Activated CD4-positive, alpha-beta T cell treated with anti-CD3 and anti-CD28 coated beads, Interleukin-10, Interleukin-2, amounts not matched to agents 100 ng/mL and 50 ng/mL, durations not matched to agents 16 hours and 8 hours (primary cell): Measurements from ENCODE around the gene PTPRN2.
"Not testable (repeated sequence)": the region's sequence is repeated elsewhere in the genome, so short reads cannot be mapped to it uniquely, and the experiment has no call there.

Experiments
- DNase-seq: peaks from one replicate; pipeline ENCODE4 v3.0.0-alpha.2; 2020

The PTPRN2 gene

DNA sequence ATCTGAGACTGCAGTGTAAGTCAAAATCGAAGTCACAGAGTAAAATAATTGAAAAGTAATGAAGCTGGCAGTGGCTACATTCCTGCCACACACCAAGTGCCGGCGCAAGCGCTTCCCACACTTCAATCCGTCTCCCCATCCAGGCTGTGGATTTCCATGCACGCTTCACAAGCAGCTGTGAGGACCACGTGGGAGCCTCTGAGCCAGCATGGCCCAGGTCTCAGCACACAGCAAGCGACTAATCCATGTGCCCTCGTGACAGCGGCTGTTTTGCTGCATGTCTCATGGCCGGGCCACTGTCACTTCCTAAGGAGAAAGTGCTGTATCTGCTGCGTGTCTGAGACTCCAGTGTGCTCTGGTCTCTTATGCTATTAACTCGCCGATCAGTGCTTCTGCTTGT, 683.9 kb downstream of the PTPRN2 start:
- no peak for DNase-seq

DNA sequence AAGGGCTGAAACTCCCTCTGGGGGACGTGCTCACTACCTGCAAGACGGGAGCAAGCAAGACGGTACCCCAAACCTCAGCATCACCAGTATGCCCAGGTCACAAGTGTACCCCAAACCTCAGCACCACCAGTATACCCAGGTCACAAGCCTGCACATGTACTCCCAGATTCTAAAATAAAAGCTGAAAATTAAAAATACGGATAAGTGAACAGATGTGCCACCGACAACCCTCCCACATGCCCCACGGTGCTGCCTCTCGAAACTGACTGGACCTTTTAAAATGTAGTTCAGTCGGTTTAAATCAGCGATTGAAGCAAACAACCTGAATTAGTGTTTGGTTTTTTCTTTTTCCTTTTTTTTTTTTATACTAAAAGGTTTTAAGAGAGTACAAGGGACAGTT, 684.3 kb downstream of the PTPRN2 start:
- no peak for DNase-seq

DNA sequence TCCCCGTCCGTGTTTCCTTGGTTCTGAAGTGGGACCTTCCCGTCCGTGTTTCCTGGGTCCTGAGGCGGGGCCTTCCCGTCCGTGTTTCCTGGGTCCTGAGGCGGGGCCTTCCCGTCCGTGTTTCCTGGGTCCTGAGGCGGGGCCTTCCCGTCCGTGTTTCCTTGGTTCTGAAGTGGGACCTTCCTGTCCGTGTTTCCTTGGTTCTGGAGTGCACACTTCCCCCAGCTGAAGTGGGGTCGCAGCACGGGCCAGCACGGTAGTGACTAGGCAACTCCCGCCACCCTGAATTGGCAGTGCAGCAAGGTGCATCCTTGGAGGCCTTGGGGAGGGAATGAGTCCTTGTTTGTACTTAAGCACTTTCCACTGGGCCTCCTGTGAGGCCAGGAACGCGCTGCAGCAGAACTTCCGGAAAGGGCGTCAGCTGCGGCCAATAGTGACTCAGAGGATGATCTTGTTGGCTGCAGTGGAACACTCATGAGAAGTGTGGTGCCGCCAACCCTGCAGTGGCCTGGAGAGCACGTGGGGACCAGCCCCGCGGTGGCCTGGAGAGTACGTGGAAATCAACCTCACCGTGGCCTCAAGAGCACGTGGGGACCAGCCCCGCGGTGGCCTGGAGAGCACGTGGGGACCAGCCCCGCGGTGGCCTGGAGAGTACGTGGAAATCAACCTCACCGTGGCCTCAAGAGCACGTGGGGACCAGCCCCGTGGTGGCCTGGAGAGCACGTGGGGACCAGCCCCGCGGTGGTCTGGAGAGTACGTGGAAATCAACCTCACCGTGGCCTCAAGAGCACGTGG, 685.6 kb downstream of the PTPRN2 start:
- DNase-seq = not testable (repeated sequence)

DNA sequence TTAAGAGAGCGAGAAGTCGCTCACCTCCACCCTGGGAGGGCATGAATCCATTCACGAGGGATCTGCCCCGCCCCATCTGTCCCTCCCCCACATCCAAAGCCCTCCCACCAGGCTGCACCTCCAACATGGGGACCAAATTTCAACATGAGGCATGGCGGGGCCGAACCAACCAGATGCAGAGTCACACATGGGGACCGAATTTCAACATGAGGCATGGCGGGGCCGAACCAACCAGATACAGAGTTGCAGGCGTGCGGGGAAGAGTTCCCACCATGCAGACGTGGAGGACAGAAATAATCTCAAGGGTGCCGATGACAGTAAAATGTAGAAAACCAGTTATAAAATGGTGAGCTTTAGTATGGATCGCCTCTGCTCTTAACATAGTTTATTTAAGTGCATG, 686.5 kb downstream of the PTPRN2 start:
- DNase-seq = no peak

DNA sequence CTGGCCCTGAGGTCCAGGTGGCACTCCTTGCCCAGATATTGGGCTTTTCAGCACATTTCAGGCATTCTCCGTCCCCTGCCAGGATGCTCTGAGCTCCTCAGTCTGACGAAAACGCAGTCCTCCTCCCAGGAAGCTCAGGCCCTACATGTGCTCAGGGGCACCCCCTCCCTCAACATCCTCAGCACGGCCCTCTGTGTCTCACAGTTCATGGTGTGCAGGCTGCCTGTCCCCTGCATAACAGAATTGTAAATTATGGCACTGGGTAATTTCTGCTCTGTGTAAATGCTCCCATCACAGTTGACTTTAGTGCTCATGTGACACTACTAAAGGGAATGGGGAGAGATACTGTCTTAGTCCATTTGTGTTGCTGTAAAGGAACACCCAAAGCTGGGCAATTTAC, 687.1 kb downstream of the PTPRN2 start:
- DNase-seq = no peak

DNA sequence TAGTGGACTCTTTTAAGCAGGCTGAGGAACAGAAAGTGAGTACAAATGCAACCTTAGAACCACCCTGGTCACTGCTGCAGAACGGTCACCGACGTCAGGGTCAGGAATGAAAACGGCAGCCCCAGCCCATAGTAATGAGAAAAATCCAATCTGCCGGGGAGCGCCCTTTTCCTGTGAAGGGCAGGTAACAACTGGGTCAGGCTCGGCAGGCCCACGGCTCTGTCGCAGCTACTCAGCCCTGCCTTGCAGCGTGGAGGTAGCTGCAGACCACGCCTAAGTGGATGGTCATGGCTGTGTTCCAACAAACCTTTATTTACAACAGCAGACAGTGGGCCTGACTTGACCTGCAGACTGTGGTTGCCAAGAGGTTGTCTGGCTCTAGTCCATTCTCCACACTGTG, 687.6 kb downstream of the PTPRN2 start:
- DNase-seq = no peak

DNA sequence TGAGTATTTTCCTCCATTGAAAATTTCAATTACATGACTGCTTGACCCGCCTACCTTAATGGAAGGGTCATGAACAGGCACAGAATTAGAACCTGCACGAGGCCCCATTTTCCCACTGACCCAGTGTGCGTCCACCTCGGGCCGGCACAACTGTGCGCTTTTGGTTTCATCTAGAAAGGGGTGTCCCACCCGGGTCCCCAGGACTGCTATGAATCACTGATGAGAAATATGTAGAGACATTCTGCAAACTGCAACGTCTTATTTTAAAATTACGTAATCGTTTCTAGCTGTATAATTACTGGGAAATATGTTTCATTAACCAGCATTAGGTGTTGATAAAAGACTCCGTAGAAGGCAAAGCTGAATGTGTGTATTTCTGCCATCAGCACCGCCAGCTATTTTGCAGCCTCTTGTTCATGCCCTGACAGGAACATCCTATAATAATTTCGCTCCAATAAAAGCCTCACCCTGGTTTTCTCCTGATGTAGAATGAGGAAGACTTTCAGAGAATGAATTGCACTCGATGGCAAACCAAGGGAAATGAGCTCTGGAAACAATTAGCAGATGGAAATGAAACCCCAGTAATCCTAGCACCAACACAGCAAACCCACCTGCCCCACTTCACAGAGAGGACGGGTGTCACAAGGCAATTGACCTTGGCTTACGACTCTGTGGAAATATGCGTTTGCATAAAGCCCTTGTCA, 688.7 kb downstream of the PTPRN2 start:
- DNase-seq = no peak

DNA sequence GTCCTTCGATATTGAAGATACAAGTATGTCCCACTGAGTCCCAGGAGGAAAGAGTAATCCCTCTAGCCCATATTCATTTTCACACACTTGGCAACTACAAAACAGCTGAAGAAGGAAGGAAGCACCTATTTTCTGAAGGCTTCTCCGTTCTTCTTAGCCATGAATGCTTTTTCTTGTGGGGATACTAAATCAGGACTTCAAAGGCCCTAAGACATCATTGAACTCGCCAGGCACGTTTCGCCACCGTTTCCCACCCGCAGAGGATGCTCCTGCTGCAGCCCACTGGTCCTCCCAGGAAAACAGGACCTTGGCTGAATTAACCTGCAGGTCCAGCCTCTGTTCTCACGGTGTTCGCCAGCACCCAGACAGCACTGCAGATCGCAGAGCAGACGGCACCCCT, 689.4 kb downstream of the PTPRN2 start:
- DNase-seq = no peak

DNA sequence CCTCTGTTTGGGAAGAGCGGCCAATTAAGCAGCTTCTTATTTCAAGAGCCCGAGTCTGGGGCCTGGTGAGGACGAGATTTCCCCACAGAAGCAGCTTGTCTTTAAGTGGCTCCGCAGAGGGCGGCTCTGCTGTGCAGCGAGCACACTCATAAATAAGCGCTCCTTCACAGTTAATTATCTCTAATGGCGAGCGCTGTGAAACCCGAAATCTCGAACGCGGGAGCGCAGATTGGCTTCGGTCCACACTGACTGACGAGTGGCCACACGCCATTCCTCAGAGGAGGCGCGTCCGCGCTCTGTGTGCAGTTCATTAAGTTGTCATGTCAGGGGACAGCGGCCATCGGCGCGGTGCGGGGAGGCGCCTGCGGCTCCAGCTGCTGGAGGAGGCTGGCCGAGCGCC, 689.9 kb downstream of the PTPRN2 start:
- no peak for DNase-seq

DNA sequence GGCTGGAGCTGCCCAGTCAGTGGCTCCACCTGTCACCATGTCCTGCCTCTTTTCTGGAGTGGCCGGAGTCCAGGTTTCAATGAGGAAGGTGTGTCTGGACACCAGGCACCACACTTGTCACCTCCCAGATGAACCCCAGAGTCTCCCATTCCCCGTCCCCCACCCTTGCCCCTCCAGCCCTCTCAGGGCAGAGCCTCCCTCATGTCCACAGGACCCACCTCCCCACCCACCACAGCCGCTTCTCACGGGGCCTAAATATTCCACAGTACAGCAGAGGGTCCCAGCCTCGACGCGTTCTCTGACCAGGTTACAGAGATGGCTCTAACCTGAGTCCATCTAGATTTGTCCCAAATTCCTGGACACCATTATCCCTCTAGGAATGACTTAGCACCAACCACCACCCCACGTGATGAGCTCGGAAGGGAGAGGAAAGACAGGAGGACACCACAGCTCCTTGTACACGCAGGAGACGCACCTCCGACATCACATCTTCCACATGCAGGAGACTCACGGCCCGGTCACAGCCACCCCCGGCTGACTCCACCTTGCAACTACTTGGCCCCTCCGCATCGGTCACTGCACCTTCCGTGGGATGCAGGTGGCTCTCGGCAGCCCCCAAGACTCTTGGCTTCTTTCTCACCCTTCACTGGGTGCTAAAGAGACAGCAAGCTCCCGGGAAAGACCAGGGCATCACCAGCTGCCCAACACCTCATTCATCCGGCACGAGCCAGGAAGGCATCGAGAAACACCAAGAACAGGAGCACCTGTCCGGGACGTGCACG, 690.7 kb downstream of the PTPRN2 start:
- no peak for DNase-seq

DNA sequence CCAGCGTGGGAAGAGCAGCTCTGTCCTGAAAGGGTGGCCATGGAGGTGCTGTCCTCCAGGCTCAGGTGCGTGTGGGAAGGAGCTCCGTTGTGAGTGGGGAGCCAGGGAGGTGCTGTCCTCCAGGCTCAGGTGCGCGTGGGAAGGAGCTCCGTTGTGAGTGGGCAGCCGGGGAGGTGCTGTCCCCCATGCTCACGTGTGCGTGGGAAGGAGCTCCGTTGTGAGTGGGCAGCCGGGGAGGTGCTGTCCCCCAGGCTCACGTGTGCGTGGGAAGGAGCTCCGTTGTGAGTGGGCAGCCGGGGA, 691.3 kb downstream of the PTPRN2 start:
- not testable (repeated sequence) for DNase-seq

DNA sequence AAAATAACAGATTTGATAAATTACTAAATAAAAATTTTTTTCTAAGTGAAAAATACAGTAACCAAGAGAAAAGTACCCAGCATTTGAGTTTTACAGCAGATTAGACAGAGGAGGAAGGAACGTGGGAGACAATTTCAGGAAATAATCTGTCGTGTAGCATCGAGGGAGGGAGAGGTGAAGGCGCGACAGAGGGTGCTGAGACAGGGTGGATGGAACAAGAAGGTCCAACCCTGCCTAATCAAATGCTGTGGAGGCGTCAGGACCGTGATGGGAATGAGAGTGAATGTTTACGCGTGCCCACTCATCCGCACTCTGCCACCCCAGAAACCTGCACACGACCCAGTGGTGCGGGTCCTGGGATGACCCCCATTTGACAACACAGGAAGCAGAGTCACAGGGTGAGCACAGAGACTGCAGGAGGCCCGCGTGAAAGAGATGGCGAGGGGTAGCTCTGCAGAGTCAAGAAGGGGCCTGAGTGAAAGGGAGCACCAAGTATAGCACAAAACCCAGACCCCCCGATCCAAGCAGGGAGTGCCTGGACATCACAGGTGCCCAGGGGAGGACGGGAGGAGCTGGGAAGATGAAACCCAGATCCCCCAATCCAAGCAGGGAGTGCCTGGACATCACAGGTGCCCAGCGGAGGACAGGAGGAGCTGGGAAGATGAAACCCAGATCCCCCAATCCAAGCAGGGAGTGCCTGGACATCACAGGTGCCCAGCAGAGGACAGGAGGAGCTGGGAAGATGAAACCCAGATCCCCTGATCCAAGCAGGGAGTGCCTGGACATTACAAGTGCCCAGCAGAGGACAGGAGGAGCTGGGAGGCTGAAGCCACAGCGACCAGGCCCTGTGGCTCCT, 691.9 kb downstream of the PTPRN2 start:
- DNase-seq = no peak

DNA sequence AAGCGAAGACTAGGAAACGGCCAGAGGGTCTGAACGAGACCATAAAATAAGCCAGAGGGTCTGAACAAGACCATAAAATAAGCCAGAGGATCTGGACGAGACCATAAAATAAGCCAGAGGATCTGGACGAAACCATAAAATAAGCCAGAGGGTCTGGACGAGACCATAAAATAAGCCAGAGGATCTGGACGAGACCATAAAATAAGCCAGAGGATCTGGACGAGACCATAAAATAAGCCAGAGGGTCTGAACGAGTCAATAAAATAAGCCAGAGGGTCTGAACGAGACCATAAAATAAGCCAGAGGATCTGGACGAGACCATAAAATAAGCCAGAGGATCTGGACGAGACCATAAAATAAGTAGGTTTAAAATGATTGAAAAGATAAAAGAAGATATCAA, 692.5 kb downstream of the PTPRN2 start:
- DNase-seq = not testable (repeated sequence)

DNA sequence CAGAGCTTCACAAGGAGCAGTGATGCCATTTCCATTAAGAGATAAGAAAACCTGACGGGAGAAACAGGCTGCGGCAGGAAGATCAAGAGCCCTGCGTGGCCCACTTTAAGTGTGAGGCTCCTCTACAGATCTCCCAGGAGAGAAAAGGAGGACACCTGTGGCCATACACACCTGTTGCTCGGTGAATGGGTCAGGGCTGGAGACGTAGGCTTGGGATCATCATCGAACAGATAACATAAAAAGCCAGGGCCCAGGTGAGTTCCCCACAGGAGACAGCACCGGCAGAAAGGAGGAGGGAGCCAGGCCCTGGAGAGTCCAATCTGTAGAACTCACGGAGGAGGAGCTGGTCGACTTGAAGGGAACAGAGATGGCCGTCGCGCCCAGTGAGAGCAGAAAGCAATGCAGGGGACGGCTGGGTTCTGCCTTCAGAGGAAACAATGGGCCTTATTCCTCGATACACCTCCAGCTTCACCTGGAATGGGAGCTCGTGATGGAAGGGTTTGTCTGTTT, 694.0 kb downstream of the PTPRN2 start:
- no peak for DNase-seq

DNA sequence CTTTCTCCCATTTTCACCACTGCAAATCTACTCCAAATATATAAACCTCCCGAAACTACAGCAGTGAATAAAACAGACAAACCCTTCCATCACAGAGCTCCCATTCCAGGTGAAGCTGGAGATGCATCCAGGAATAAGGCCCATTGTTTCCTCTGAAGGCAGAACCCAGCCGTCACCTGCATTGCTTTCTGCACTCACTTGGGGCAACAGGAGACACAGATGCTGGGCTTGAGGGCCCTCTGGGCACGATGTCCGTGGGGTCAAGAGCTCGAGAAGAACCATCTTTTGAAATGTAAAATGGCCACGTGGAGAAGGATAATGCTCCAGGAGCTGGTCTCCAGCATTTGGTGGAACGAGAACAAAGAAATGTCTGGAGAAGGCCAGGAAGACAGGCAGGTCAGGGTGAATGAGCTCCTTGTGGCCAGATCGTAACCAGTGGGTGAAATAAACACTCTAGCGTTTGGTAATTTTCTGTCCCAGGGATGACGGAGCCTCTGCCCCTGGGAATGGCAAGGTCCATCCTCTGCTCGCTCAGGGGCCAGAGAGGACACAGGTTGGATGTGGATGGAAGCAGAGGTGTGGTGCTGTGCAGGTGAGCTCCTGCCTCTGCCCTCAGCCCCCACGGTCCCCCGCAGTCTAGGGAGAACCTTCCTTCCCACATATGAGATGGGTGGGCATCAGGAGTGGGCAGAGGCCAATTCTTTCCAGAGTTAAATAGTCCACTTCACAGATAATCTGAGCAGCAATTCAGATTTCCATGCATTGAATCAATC, 694.7 kb downstream of the PTPRN2 start:
- DNase-seq = no peak

DNA sequence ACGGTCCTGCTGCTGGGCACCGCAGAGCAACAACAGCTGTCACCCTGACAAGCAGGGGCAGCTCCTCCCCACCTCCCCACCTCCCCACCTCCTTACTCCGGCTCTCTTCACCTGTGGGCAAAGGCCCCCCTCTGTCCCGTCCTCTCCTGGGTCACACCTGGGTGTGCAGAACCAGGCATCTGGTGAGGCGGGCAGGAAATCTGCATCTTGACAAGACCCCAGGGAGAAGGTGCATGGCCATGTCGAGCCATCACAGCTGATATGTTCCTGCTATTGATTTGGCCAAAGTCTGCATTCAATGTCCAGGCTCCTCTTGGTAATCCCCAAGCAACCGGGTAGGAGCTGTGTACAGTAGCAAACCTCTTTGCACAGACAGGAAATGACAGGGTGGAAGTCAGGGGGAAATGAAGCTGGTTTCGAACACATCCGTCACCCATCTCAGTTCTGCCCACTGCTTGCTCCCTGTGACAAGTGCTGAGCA, 696.7 kb downstream of the PTPRN2 start:
- DNase-seq = no peak

DNA sequence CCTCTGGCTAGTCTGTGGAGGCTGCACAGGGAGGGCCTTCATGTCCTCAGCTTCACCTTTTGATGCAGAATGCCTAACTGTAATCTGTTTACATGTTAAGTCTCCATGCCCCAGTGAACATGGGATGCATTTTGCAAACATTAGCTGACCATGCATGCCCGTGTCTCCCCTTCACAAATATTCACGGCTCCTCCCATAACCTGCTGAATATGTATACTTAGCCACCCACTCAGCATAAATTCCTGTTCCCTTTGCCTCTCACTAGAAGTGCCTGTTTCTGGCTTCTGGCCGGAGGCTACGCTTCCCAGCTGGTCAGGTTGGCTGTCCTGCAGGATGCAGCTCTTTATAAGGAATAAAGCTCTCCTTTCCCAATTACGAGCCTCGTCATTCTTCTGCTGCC, 698.1 kb downstream of the PTPRN2 start:
- no peak for DNase-seq

DNA sequence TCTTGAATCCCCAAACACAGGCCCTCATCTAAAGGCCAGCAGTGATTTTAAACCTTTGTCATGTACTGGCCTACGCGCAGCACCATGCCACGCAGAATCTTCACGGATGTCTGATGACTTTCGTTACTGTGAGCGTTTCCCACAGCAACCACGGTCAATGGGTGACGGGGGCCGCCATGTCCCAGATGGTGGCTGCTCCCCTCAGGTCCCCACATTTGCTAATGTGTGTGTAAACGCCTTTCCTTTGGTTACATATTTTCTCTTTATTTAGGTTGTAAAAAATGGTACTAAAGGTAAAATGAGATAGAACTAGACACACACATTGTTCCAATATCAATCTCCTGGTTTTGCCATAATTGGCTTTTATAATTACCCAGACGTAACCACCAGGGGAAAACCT, 699.0 kb downstream of the PTPRN2 start:
- DNase-seq = no peak

DNA sequence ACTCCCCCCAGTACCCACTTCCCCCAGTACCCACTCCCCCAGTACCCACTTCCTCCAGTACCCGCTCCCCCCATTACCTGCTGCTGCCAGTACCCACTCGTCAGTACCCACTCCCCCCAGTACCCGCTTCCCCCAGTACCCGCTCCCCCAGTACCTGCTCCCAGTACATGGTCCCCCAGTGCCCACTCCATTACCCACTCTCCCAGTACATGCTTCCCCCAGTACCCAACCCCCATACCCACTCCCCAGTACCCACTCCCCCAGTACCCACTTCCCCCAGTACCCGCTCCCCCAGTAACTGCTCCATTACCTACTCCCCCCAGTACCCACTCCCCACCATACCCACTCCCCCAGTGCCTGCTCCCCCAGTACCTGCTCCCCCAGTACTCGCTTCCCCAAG, 700.2 kb downstream of the PTPRN2 start:
- no peak for DNase-seq

DNA sequence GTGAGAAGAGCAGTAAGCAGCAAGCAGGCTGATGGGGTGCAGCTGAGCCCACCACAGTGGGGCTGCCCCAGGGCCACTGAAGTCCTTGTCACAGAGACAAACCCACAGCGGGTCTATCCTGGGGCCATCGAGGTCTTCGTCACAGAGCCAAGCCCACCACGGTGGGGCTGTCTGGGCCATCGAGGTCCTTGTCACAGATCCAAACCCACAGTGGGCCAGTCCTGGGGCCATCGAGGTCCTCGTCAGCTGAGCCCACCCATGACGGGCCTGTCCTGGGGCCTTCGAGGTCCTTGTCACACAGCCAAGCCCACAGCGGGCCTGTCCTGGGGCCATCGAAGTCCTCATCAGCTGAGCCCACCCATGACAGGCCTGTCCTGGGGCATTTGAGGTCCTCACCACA, 700.9 kb downstream of the PTPRN2 start:
- DNase-seq = no peak

DNA sequence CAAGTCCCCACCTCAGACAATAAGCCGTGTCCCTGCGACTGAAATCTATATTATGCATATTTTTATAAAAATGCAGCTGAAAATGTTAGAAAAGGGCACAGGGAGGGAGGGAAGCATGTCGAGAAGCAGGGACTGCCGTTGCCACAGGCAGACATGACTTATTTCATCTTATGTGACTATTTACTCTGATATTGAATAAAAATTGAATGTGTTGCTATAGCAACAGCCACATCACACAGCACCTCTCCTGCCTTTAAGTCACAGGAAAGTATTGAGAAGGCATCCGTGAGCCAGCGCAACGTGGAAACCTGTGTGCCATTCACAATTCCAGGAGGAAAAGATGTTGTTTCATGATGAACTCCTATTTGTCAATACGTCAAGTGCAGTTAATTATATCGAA, 701.4 kb downstream of the PTPRN2 start:
- no peak for DNase-seq

DNA sequence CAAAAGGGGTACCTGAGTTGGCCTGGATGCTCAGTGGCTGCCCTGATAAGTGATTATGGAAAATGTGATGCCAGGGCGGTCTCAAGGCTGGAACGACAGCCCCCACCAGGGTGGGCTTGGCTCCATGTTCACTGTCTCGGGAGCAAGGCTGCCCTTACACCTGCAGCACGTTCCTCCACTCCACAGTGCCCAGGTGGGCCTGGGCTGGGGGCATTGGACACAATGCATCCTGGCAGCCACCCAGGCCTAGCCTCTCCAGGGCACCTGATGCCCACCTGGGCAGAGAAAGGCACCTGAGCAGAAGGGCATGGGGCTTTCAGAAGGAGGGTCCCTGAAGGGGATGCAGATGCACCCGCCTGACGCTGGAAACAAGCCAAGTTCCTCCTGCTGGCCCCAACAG, 702.5 kb downstream of the PTPRN2 start:
- DNase-seq = no peak
